Purkinje cell (primary cell): ENCODE measurements around the gene INHBB. TPM values are rescaled to one million over a fixed set of nuclear protein-coding genes. Genes with fewer than 3 reads are reported as not detected.

Experiments
- polyA plus RNA-seq: library from polyadenylated mRNA; unstranded; fragments of >200 nt; fragmentation: Nextera tagmentation; gene quantifications from 2 replicates; pipeline ENCODE4 v1.2.1, GENCODE V29; 2014

INHBB gene
- polyA plus RNA-seq: 5.3 and 8.0 TPM in 2 replicates

GRCh38 chr2:120346026-120346666 is at the start of gene INHBB:
TSS of gene INHBB (plus strand) at chr2:120346136. CDS start at chr2:120346189, 53 bp downstream.

Other genes starting within 250 kb of the INHBB start
- 6.7 and 8.1 TPM in 2 replicates for gene TMEM185B, start 122.7 kb upstream of the INHBB start, polyA plus RNA-seq
- gene RALB, start 93.3 kb upstream of the INHBB start, polyA plus RNA-seq: 33.5 and 57.7 TPM in 2 replicates